Measurements from ENCODE around the gene GATAD2A.

GRCh38 chr19:19537075-19538048 lies 131.9 kb downstream of the GATAD2A start:
- no peak for TF ChIP-seq POLR2A (IDR thresholded peaks at IDR 0.05)
- no peak for TF ChIP-seq CTCF (IDR thresholded peaks at IDR 0.05)

Measured in sigmoid colon (tissue), 3 donors.